OCI-LY1 (cell line): Measurements from ENCODE around the gene KIAA1755.

ENCODE experiments used
- CTCF ChIP-seq: fragments of 200-600 bp; sonication (generic), shearing (Covaris generic); IDR thresholded peaks from 2 replicates; pipeline ENCODE4 v1.5.1; 2017; ENCODE audit warnings: mild to moderate bottlenecking, antibody characterized with exemption, low read length, moderate library complexity, mixed read lengths
- EZH2 ChIP-seq: fragments of 200-600 bp; sonication (generic), shearing (Covaris generic); IDR thresholded peaks from 2 replicates; pipeline ENCODE4 v1.8.0; 2017; ENCODE audit warnings: borderline replicate concordance, mixed run types, mild to moderate bottlenecking, antibody characterized with exemption, low read length, moderate library complexity, mixed read lengths

- no peak for TF ChIP-seq CTCF
- no peak for TF ChIP-seq EZH2
Observed at GRCh38 chr20:38247166-38247509, 13.4 kb downstream of the KIAA1755 start.
